Dendritic cell treated with granulocyte-macrophage colony-stimulating factor and Interleukin-4, amounts not matched to agents 40 ng/mL and 50 ng/mL, for 4 days (primary cell): Measurements from ENCODE around the gene DIO1.
A peak's percentile ranks its signal among the peaks of the same experiment; 100 is the strongest.
"Not testable (repeated sequence)": the region's sequence is repeated elsewhere in the genome, so short reads cannot be mapped to it uniquely, and the experiment has no call there.

Experiments
- H3K27ac Mint-ChIP-seq: one replicate; pipeline ENCODE4 v1.8.0; 2022; ENCODE audit warnings: mild to moderate bottlenecking, mixed read lengths
- H3K27me3 Mint-ChIP-seq: one replicate; pipeline ENCODE4 v1.8.0; 2022; ENCODE audit warnings: mild to moderate bottlenecking, mixed read lengths
- H3K36me3 Mint-ChIP-seq: one replicate; pipeline ENCODE4 v1.8.0; 2022; ENCODE audit warnings: low read depth, mixed read lengths
- H3K4me1 Mint-ChIP-seq: one replicate; pipeline ENCODE4 v1.8.0; 2022; ENCODE audit warnings: low read depth, mixed read lengths
- H3K4me3 Mint-ChIP-seq: one replicate; pipeline ENCODE4 v1.8.0; 2022; ENCODE audit warnings: mild to moderate bottlenecking, moderate library complexity, mixed read lengths
- H3K9me3 Mint-ChIP-seq: one replicate; pipeline ENCODE4 v1.8.0; 2022; ENCODE audit warnings: mixed read lengths
- intact Hi-C: fragments of 100-400 bp; cut with micrococcal nuclease; formaldehyde crosslinking; loops from one replicate; pipeline ENCODE4 v1.15.0; 2022

The DIO1 gene

DNA sequence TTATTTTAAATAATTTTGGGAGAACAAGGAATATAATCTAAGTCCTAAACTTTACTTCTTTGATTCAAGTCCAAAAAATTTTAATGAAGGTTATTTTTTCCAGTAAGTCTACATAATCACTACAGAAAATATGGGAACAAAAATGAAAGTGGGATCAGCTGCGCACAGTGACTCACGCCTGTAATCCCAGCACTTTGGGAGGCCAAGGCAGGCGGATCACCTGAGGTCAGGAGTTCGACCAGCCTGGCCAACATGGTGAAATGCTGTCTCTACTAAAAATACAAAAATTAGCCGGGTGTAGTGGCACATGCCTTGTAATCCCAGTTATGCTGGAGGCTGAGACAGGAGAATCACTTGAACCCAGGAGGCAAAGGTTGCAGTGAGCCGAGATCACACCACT is 10.4 kb upstream of the DIO1 start:
- H3K4me3 Mint-ChIP-seq, H3K27ac Mint-ChIP-seq, H3K27me3 Mint-ChIP-seq, H3K9me3 Mint-ChIP-seq, intact Hi-C loops: not testable (repeated sequence)
- peaks cover 19% of the 10 kb centered on the region for H3K4me1 Mint-ChIP-seq
- H3K36me3 Mint-ChIP-seq = peaks cover 92% of the 10 kb centered on the region

DNA sequence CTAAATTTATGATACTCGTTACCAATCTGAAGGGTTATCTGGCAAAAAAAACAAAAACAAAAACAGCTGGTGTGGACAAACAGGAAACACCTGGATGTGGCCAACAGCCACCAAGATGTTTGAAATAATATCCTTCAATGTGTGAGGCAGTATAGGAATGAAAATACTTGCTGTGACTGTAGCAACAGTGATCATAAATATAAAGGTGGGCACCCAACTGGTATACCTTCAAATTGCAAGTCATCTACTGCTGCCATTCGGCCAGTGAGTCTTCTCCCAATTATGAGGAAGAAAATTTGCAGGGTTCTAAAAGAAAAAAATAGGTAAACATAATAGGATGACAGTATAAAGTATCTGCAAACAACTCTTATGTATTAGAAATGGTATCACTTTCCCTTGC is 5.3 kb upstream of the DIO1 start:
- peaks cover 55% of the 10 kb centered on the region for H3K36me3 Mint-ChIP-seq
- H3K9me3 Mint-ChIP-seq = no peaks in the 10 kb centered on the region
- peak overlapping the region; percentile 96 for H3K27ac Mint-ChIP-seq
- peak overlapping the region; percentile 99 for H3K4me3 Mint-ChIP-seq
- peaks cover 61% of the 10 kb centered on the region for H3K4me1 Mint-ChIP-seq
- H3K27me3 Mint-ChIP-seq = no peaks in the 10 kb centered on the region
- intact Hi-C loops = loop anchor here (1.0 to 2.0 kb wide), 2 partner anchors 50 to 58 kb away; partner anchors contain the start of genes LRRC42 and NDC1

DNA sequence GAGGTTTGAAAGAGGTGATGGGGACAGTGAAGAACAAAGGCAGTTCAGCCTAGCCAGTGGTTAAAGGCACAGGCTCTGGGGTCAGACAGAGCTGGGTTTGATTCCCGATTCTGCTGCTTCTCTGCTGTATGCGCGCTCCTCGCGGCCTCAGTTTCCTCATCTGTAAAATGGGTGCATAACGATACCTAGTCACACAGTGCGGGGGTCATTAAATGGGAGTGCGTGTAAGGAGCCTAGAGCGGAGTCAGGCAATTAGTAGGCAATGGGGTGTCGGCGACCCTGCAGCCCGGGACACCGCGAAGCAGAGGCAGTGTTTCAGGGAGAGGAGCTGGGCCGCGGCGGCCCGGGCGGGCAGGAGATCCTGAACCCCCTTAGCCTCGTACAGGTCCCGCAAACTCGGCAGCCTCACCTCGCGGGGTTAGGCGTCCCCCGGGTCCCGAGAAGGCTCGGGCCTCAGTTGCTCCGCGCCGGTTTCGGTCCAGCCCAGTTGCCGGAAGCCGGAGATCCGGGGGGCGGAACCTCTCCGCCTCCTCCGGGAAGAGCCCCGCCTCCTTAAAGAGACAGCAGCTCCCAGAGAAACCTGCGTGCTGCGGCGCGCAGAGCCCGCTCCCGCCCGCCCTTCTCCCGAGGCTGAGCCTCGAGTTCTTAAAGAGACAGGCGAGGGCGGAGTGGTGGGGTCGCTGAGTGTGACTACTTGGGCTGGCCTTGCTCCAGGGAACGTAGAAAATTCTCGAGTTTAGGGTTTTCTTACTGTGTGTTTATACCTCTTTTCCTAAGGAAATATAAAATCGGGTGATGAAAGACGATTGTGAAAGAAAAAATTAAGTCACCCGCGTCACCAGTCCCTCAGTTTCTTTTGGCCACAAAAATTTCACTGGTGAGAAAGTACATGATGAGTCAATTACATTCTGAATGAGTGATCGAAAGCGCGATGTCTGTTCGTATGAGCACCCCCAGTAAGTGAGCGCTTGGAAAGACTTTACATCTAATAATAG is 4.4 kb upstream of the DIO1 start, which contains the start of gene YIPF1:
Gene YIPF1 (minus strand): TSS at position 494 of the 995 bp plus-strand sequence. CDS start 860 bp downstream, outside the sequence.
- H3K27me3 Mint-ChIP-seq = no peaks in the 10 kb centered on the region
- H3K9me3 Mint-ChIP-seq = no peaks in the 10 kb centered on the region
- H3K36me3 Mint-ChIP-seq = peaks cover 46% of the 10 kb centered on the region
- intact Hi-C loops = loop anchor here (1.0 to 2.0 kb wide), 2 partner anchors 51 to 57 kb away; partner anchors contain the start of genes LRRC42 and NDC1
- H3K4me3 Mint-ChIP-seq = peak within 1 kb of the TSS; percentile 99
- peaks cover 70% of the 10 kb centered on the region for H3K4me1 Mint-ChIP-seq
- peak within 1 kb of the TSS; percentile 96 for H3K27ac Mint-ChIP-seq

DNA sequence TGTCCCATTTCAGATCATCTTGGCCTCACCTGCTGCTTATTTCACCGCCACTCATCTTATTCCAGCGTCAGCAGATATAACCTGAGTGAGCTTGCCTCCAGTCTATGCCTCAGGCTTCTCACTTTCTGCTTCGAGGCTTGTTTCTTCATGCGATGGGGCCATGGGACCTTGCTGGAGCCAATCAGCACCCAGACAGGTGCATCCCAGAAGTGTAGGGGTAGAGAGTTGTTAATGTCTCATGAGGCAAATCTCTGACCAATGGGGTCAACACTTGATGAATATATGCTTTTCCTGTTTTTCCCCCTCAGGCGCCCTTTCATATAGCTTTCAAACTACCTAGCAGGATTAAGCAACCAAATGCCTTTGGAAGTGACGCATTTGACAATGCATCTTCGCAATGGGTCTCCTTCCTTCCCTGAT is 3.5 kb upstream of the DIO1 start:
- Mint-ChIP-seq H3K4me3 (peak overlapping the region; percentile 99), H3K27me3 (no peaks in the 10 kb centered on the region), H3K27ac (peak overlapping the region; percentile 96), H3K4me1 (peaks cover 80% of the 10 kb centered on the region), H3K9me3 (no peaks in the 10 kb centered on the region), H3K36me3 (peaks cover 37% of the 10 kb centered on the region)
- intact Hi-C loops = no loop called here

DNA sequence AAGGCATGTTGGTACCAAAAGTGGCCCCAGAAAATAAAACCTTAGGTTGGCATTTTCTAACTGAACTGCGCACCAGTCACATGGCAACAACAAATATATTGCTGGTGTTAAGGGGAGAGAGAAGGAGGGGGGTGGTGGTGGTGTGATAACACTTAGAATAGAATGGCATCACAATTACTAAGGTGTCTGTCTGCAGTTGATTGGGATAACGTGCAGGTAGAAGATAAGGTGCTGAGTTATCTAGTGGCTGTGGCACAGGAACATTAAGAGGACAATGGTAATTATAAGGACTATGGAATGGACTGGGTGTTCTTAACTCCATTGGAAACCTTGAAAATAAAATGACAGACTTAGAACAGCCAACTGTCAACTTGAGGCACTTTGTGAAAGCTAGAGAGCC is 3.0 kb upstream of the DIO1 start:
- no peaks in the 10 kb centered on the region for H3K9me3 Mint-ChIP-seq
- H3K36me3 Mint-ChIP-seq = peaks cover 32% of the 10 kb centered on the region
- no peak overlapping the region for H3K4me3 Mint-ChIP-seq
- H3K27me3 Mint-ChIP-seq = no peaks in the 10 kb centered on the region
- peaks cover 81% of the 10 kb centered on the region for H3K4me1 Mint-ChIP-seq
- H3K27ac Mint-ChIP-seq = no peak overlapping the region
- intact Hi-C loops = no loop called here

DNA sequence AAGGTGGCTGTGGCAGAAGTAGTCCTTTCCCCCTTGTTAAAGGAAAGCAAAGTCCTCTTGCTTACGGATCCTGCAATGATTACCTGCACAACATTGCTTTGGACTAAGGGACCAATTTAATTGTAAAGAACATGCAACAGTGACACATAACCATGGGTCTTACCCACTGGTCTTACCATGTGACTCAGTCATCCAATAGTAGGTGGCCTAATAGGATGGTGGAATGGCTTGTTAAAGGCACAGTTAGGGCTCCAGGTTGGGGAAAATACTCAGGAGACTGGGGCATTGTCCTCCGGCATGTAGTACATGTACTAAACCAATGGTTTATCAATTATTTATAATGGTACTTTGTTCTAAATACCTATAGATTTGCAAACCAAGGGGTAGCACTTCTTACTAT is 2.3 kb upstream of the DIO1 start:
- Mint-ChIP-seq H3K36me3 (peaks cover 25% of the 10 kb centered on the region), H3K4me1 (peaks cover 83% of the 10 kb centered on the region), H3K9me3 (no peaks in the 10 kb centered on the region), H3K27ac (no peak overlapping the region), H3K27me3 (no peaks in the 10 kb centered on the region), H3K4me3 (no peak overlapping the region)
- intact Hi-C loops = no loop called here

DNA sequence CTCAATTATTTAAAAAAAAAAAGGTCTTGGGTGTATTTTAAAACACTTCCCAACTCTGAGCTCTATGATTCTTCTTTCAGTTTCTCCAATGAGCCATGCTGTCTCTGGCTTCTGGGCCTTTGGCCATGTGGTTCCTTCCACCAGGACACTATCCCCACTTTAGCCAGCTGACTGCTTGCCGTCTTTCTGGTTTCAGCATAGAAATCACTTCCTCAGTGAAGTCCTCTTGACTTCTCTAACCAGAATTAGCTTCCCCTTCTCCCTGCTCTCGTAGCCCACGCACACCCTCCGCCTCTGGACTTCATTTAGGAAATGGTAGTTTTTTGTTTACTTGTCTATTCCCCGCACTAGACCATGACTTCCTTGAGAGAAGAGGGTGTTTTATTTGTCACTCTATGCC is 1.1 kb upstream of the DIO1 start:
- intact Hi-C loops = no loop called here
- Mint-ChIP-seq H3K27me3 (no peaks in the 10 kb centered on the region), H3K4me1 (peaks cover 82% of the 10 kb centered on the region), H3K4me3 (peak overlapping the region; percentile 31), H3K36me3 (peaks cover 13% of the 10 kb centered on the region), H3K9me3 (no peaks in the 10 kb centered on the region), H3K27ac (peak overlapping the region; percentile 90)

DNA sequence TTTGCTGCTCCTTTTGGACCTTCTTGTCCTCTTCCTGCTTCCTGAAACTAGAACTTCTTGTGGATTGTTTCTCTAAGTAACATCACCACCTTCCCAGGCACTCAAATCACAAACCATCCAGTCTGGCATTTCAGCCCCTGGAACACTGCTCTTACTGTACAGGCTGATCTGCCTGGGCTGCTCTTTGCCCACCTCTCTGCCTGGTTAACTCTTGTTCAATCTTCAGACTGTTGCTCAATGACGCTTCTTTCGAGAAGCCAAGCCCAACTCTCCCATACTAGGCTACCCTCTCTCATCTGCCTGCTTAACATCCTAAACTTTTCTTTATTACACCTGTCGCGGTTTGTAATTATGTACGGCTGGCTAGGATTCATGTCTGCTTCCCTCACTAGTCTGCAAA is 657 bp downstream of the DIO1 start:
- intact Hi-C loops = no loop called here
- peaks cover 5% of the 10 kb centered on the region for H3K36me3 Mint-ChIP-seq
- H3K4me1 Mint-ChIP-seq = peaks cover 73% of the 10 kb centered on the region
- no peaks in the 10 kb centered on the region for H3K9me3 Mint-ChIP-seq
- no peak overlapping the region for H3K4me3 Mint-ChIP-seq
- no peaks in the 10 kb centered on the region for H3K27me3 Mint-ChIP-seq
- H3K27ac Mint-ChIP-seq = peak overlapping the region; percentile 90

DNA sequence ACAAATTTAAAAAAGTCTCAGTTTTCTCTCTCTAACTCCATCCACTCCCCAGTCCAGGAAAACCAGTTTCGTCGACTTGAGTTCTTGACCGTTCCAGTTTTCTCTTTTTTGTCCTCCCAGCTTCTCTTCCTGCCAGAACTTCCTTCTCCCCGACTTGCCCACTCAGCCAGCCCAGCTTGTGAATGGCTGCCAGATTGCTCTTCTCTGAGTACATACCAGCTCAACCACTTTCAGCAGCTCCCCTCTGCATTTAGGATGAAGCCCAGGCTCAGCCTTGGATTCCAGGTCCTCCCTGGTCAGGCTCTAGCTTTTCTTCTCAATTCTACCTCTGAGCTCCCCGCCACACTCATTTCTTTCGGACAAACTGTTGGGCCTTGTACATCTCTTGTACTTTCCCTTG is 1.4 kb downstream of the DIO1 start:
- peak overlapping the region; percentile 67 for H3K27ac Mint-ChIP-seq
- H3K4me1 Mint-ChIP-seq = peaks cover 65% of the 10 kb centered on the region
- H3K9me3 Mint-ChIP-seq = no peaks in the 10 kb centered on the region
- intact Hi-C loops = no loop called here
- no peak overlapping the region for H3K4me3 Mint-ChIP-seq
- no peaks in the 10 kb centered on the region for H3K27me3 Mint-ChIP-seq
- H3K36me3 Mint-ChIP-seq = no peaks in the 10 kb centered on the region

DNA sequence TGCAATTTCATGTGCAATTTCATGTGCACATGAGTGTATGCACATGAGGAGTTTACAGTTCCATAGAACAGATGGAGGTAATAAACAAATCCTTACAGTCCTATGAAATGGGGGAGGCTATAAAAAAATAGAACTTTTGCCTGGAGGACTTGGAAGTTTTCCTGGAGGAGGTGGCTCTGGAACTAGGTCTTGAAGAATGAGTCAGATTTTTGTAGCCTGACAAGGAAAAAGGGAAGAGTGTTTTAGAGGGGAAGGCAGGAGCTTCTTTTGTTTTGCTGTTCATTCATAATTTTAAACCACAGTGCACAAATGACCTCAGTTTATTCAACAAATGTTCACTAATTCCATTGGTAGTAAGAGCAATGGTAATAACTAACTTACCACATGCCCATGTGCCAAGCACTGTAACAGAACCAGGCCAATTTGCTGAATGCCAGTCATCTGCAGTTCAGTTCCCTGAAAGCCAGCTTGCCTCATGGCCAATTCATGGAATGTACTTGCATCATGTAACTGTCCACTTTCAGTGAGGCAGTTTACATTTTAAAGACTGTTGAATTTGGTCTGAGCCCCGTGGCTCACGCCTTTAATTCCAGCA is 2.7 kb downstream of the DIO1 start:
- no peaks in the 10 kb centered on the region for H3K9me3 Mint-ChIP-seq
- no peak overlapping the region for H3K4me3 Mint-ChIP-seq
- intact Hi-C loops = no loop called here
- H3K36me3 Mint-ChIP-seq = no peaks in the 10 kb centered on the region
- no peaks in the 10 kb centered on the region for H3K27me3 Mint-ChIP-seq
- H3K4me1 Mint-ChIP-seq = peaks cover 57% of the 10 kb centered on the region
- peak overlapping the region; percentile 41 for H3K27ac Mint-ChIP-seq

DNA sequence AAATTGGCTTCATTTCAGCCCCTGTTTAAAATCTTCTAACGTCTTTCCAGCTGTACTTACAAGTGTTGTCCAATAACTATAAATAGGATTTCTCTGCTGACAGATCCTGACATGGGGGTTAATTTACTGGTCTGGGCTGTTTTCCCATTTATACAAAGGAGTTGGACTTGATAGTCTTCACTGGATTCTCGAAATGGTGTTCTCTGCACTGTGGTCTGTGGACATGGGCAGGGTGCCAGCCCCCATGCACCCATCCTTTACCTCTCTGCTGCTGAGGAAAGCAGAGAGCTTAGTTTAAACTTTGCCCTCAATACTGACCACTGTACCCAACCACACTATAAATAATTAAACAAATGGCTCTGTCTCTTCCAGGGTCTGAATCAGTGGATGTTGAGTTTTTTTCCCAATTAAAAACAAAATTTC is 5.2 kb downstream of the DIO1 start:
- H3K4me1 Mint-ChIP-seq = peaks cover 34% of the 10 kb centered on the region
- no peaks in the 10 kb centered on the region for H3K27me3 Mint-ChIP-seq
- H3K36me3 Mint-ChIP-seq = no peaks in the 10 kb centered on the region
- no peak overlapping the region for H3K27ac Mint-ChIP-seq
- intact Hi-C loops = no loop called here
- H3K9me3 Mint-ChIP-seq = no peaks in the 10 kb centered on the region
- H3K4me3 Mint-ChIP-seq = no peak overlapping the region

DNA sequence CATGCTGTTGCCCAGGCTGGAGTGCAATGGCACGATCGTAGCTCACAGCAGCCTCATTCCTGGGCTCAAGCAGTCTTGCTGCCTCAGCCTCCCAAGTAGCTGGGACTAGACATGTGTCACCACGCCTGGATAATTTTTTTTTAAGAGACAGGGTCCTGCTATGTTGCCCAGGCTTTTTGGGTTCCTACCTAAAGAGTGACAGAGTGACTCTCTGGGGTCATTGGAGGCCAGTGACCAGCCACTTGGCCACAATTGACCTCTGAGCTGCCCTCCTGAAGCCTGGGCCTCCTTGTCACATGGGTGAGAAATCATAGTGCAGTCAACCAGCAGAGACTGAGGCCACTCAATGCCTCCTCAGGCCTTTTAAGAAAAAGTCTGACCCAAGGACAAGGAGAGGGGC is 5.7 kb downstream of the DIO1 start:
- Mint-ChIP-seq H3K27ac (no peak overlapping the region), H3K4me1 (peaks cover 29% of the 10 kb centered on the region), H3K9me3 (no peaks in the 10 kb centered on the region), H3K27me3 (no peaks in the 10 kb centered on the region), H3K36me3 (no peaks in the 10 kb centered on the region), H3K4me3 (no peak overlapping the region)
- intact Hi-C loops = no loop called here

DNA sequence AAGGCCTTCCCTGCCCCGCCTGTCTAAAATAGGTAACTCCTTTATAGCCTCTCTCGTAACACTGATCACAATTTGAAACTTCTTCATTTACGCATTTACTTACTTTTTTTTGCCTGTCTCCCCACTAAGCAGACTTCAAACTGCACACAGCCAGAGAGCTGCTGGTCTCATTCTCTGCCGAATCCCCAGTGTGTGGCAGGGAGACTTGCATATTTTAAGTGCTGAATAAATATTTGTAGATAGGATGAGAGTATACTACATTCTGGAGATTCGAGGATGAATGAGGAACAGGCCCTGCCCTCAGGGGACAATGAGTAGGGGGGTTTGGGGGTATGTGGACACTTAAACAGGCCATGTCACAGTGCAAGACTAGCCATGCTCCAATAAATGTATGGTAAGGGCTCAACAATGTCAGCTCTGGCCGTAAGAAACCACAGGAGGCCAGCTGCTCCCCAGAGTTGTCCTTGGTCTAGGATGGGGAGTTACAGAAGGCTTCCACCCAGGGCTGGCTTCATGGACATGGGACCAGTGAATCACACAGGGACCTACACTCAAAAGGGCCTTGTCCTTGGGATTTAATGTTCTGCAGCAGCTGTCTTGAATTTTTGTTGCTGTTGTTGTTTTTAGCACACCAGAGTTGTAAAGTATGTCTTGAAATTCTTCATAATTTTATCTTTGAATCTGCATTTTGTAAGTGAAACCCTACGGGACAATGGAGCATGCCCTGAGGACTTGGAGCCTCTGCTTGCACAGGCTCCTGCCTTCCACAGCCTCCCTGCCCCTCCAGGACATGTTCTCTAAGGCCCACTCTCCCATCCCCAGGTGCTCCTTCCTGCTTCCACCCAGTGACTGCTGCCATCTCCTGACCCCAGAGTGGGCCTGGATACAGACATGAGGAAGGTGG is 8.5 kb downstream of the DIO1 start:
- no peak overlapping the region for H3K4me3 Mint-ChIP-seq
- intact Hi-C loops = no loop called here
- H3K27ac Mint-ChIP-seq = no peak overlapping the region
- no peaks in the 10 kb centered on the region for H3K9me3 Mint-ChIP-seq
- H3K36me3 Mint-ChIP-seq = no peaks in the 10 kb centered on the region
- H3K4me1 Mint-ChIP-seq = peaks cover 19% of the 10 kb centered on the region
- H3K27me3 Mint-ChIP-seq = no peaks in the 10 kb centered on the region
